ENCODE measurements around the gene ISM1.

ISM1 gene

DNA sequence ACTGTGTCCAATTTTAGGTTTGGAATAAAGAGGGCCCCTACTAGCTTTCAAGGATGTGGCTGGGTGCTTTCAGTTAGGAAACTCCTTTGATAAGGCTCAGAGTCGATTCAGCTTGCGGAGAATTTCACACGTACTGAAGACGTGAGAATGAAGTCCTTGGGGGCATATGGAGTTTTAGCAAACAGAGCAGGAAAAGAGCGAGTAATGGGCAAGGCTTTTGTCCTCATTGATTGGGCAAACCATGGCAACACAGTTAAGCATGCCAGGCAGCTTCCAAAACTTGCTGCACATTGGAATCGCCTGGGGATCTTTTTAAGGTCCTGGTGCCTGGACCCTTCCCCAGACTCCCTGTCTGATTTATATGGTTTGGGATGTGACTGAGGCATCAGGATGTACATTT is 29.2 kb downstream of the ISM1 start:
- H3K36me3 Mint-ChIP-seq (ENCODE audit: low read depth), result peaks cover 4% of the 10 kb centered on the region
- H3K4me3 Mint-ChIP-seq, result no peak overlapping the region
- no peaks in the 10 kb centered on the region for H3K9me3 Mint-ChIP-seq
- TF ChIP-seq, protein P1, sequence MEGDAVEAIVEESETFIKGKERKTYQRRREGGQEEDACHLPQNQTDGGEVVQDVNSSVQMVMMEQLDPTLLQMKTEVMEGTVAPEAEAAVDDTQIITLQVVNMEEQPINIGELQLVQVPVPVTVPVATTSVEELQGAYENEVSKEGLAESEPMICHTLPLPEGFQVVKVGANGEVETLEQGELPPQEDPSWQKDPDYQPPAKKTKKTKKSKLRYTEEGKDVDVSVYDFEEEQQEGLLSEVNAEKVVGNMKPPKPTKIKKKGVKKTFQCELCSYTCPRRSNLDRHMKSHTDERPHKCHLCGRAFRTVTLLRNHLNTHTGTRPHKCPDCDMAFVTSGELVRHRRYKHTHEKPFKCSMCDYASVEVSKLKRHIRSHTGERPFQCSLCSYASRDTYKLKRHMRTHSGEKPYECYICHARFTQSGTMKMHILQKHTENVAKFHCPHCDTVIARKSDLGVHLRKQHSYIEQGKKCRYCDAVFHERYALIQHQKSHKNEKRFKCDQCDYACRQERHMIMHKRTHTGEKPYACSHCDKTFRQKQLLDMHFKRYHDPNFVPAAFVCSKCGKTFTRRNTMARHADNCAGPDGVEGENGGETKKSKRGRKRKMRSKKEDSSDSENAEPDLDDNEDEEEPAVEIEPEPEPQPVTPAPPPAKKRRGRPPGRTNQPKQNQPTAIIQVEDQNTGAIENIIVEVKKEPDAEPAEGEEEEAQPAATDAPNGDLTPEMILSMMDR (IDR thresholded peaks at IDR 0.05; ENCODE audit: unreplicated experiment in 3 of 3), result no peak
- no peaks in the 10 kb centered on the region for H3K27me3 Mint-ChIP-seq (ENCODE audit: low read depth)
- peak overlapping the region in 1 of 3 experiments; percentile 81 for H3K27ac Mint-ChIP-seq
- H3K4me1 Mint-ChIP-seq, result peaks cover 23% of the 10 kb centered on the region

DNA sequence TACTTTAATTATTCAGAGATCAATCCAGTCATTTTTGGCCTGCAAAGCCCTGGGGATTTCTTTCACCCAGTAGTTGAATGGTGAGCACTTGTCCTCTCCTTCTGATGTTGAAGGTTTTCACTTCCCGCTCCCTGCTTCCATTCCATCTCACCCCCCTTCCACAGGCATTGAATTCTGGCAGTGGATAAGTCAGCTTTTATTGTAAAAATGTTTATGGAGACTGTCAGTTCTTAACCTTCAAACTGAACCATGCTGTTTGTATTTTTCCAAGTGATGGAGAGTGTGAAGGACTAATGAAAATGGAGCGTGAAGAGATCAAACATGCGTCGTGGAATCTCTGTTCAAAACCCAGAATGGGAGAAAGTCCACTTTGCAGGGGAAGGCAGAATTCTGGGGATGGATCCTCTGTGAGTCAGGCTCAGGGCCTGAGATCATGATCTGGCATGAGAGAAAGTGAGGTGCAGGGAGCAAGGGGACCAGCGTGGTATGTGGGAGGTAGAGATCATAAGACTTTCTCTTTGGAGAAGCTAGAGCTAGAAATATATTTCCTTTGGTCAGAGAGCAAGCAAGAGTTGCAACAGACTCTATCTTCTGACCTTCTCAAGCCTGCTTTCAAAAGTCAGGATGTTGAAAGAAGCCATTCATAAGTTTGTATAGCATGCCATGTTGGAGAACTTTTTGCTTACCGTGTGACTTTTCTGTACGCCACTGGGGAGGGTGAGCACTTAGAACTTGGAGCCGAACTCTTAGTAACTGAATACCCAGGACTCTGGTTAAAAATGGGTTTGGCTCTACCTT is 30.2 kb downstream of the ISM1 start:
- peak overlapping the region in 2 of 3 experiments; percentile 18 to 70 for H3K27ac Mint-ChIP-seq
- TF ChIP-seq, protein P1 (IDR thresholded peaks at IDR 0.05; ENCODE audit: unreplicated experiment in 3 of 3), result no peak
- H3K4me1 Mint-ChIP-seq, result peaks cover 23% of the 10 kb centered on the region
- H3K27me3 Mint-ChIP-seq (ENCODE audit: low read depth), result no peaks in the 10 kb centered on the region
- H3K4me3 Mint-ChIP-seq, result no peak overlapping the region
- H3K36me3 Mint-ChIP-seq (ENCODE audit: low read depth), result peaks cover 4% of the 10 kb centered on the region
- no peaks in the 10 kb centered on the region for H3K9me3 Mint-ChIP-seq

DNA sequence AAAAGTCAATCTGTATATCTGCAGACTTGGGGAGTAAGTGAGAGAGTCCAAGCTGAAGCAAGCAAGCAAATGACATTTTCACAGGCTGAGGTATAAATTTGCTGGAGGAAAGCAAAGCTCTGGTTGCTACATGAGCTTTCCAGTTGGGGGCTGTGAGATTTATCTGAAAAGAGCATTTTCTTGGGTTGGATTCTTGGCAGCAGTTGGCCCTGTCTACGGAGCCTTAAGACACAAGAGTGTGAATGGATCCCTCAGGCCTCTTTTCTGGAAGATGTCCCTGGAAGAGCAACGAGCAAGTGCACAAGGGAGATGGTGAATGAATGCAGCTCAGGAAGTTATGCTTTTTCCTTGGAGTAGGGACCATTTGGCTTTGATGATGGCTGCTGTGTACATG is 30.8 kb downstream of the ISM1 start:
- H3K4me1 Mint-ChIP-seq, result peaks cover 23% of the 10 kb centered on the region

DNA sequence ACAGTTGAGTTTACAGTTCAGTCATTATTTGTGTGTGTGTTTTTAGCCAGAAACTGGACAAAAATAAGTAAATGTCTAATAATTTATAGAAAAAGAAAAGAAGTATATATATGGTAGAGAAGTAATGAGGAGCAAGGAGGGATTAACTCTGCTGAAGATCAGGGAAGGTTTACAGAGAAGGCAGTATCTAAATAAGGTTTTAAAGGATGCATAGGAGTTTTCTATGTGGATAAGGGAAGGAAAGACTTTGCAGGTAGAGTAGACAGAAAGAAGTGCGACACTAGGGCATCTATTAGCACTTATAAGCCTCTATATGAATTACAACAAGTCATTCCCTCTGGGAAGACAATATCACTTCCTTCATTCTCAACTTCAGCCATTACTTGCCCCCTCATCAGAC is 34.3 kb downstream of the ISM1 start:
- H3K27me3 Mint-ChIP-seq (ENCODE audit: low read depth), result peaks cover 4% of the 10 kb centered on the region
- TF ChIP-seq, protein P1 (IDR thresholded peaks at IDR 0.05; ENCODE audit: unreplicated experiment in 3 of 3), result no peak
- no peak overlapping the region for H3K4me3 Mint-ChIP-seq
- no peaks in the 10 kb centered on the region for H3K36me3 Mint-ChIP-seq (ENCODE audit: low read depth)
- H3K4me1 Mint-ChIP-seq, result peaks cover 16% of the 10 kb centered on the region
- no peaks in the 10 kb centered on the region for H3K9me3 Mint-ChIP-seq
- H3K27ac Mint-ChIP-seq, result no peak overlapping the region

More for the DNA sequence above, 30.8 kb downstream of the ISM1 start:
- peak overlapping the region in 1 of 3 experiments; percentile 70 for H3K27ac Mint-ChIP-seq
- no peak overlapping the region for H3K4me3 Mint-ChIP-seq
- H3K9me3 Mint-ChIP-seq, result no peaks in the 10 kb centered on the region
- peaks cover 4% of the 10 kb centered on the region for H3K27me3 Mint-ChIP-seq (ENCODE audit: low read depth)
- TF ChIP-seq, protein P1 (IDR thresholded peaks at IDR 0.05; ENCODE audit: unreplicated experiment in 3 of 3), result no peak
- peaks cover 4% of the 10 kb centered on the region for H3K36me3 Mint-ChIP-seq (ENCODE audit: low read depth)

DNA sequence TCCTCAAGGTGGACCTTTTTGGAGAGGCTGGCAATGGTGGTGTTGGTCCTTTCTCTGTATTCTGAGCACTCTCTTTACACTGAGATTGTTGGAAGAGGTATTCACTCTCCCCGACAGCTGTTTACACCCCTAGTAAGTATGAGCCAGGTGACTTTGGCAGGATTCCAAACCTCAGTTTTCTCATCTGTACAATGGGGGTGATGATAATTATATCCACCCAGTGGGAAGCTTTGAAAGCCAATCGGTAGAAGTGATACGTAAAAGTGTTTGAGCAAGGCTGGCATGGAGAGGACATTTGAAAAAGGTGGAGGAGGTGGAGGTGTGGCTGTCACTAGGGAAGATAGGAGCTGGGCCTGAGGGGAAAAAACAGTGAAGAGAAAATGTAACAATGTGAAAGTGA is 35.5 kb downstream of the ISM1 start:
- TF ChIP-seq, protein P1 (IDR thresholded peaks at IDR 0.05; ENCODE audit: unreplicated experiment in 3 of 3), result no peak
- Mint-ChIP-seq H3K27me3 (ENCODE audit: low read depth) (peaks cover 4% of the 10 kb centered on the region), H3K36me3 (ENCODE audit: low read depth) (no peaks in the 10 kb centered on the region), H3K27ac (no peak overlapping the region), H3K9me3 (no peaks in the 10 kb centered on the region), H3K4me1 (peaks cover 7% of the 10 kb centered on the region), H3K4me3 (no peak overlapping the region)

DNA sequence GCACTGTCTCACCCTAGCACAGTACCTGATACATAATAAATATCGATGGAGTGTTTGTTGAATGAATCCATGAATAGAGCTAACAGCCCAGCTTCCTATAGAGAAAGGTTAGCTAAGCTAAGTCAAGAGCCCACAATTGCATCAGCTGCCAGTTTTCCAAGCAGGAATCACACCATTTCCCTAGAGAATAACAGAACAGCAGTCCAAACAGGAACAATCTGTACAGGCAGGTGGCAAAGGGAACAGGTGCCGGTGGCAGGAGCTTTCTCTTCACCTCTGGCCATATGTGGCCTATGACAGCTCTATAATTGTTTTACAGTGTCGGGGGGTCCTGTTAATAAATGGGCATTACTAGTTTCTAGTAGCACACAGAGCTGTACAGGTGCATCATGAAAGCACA is 38.8 kb downstream of the ISM1 start:
- no peak overlapping the region for H3K27ac Mint-ChIP-seq
- no peak overlapping the region for H3K4me3 Mint-ChIP-seq
- peaks cover 20% of the 10 kb centered on the region for H3K4me1 Mint-ChIP-seq
- TF ChIP-seq, protein P1 (IDR thresholded peaks at IDR 0.05; ENCODE audit: unreplicated experiment in 3 of 3), result no peak
- H3K27me3 Mint-ChIP-seq (ENCODE audit: low read depth), result peaks cover 4% of the 10 kb centered on the region
- no peaks in the 10 kb centered on the region for H3K36me3 Mint-ChIP-seq (ENCODE audit: low read depth)
- H3K9me3 Mint-ChIP-seq, result no peaks in the 10 kb centered on the region
